Astrocyte (in vitro differentiated cells and primary cell): ENCODE data around the gene MYO1G. TPM values are rescaled to one million over a fixed set of nuclear protein-coding genes. Genes with fewer than 3 reads are reported as not detected.

Source experiments
- DNase-seq: peaks from one replicate; pipeline ENCODE4 v3.0.0-alpha.2; 2010; ENCODE audit warnings: low read depth
- FAIRE-seq: peaks from 2 replicates; lab custom pipeline; 2011; peaks lifted over from hg19 to GRCh38; lab: Jason Lieb, UNC
- H2AFZ ChIP-seq: 2 replicates; pipeline ENCODE4 v1.6.0; 2012; ENCODE audit warnings: low read depth, low read length, inconsistent platforms
- H3K27ac ChIP-seq: 2 replicates; pipeline ENCODE4 v1.5.1; 2011; ENCODE audit warnings: low read depth, low read length, inconsistent platforms
- H3K27me3 ChIP-seq: 2 replicates; pipeline ENCODE4 v1.6.0; 2011; ENCODE audit warnings: low read length, inconsistent platforms; ENCODE audit not compliant: insufficient read depth
- H3K36me3 ChIP-seq: 2 replicates; pipeline ENCODE4 v1.5.1; 2011; ENCODE audit warnings: low read length, inconsistent platforms; ENCODE audit not compliant: insufficient read depth
- H3K4me1 ChIP-seq: 2 replicates; pipeline ENCODE4 v1.5.1; 2011; ENCODE audit warnings: low read length, inconsistent platforms; ENCODE audit not compliant: insufficient read depth
- H3K4me2 ChIP-seq: 2 replicates; pipeline ENCODE4 v1.6.0; 2012; ENCODE audit warnings: low read length, inconsistent platforms
- H3K4me3 ChIP-seq: 2 replicates; pipeline ENCODE4 v1.5.1; 2011; ENCODE audit warnings: low read depth, mild to moderate bottlenecking, low read length, inconsistent platforms; ENCODE audit not compliant: insufficient read depth
- H3K79me2 ChIP-seq: 2 replicates; pipeline ENCODE4 v1.6.0; 2012; ENCODE audit warnings: mild to moderate bottlenecking, low read length, inconsistent platforms; ENCODE audit not compliant: insufficient read depth
- H3K9ac ChIP-seq: 2 replicates; pipeline ENCODE4 v1.6.0; 2012; ENCODE audit warnings: mild to moderate bottlenecking, low read length, inconsistent platforms
- H3K9me3 ChIP-seq: 2 replicates; pipeline ENCODE4 v1.5.1; 2012; ENCODE audit warnings: low read depth, mild to moderate bottlenecking, low read length, inconsistent platforms; ENCODE audit not compliant: insufficient read depth
- H4K20me1 ChIP-seq: 2 replicates; pipeline ENCODE4 v1.6.0; 2012; ENCODE audit warnings: low read length, inconsistent platforms; ENCODE audit not compliant: insufficient read depth
- H3K27ac Mint-ChIP-seq: one replicate; pipeline ENCODE4 v1.8.0; 2021; ENCODE audit warnings: mild to moderate bottlenecking, mixed read lengths; ENCODE audit not compliant: unreplicated experiment
- H3K27me3 Mint-ChIP-seq: one replicate; pipeline ENCODE4 v1.8.0; 2021; ENCODE audit warnings: low read depth, mixed read lengths; ENCODE audit not compliant: unreplicated experiment
- H3K36me3 Mint-ChIP-seq: one replicate; pipeline ENCODE4 v1.8.0; 2021; ENCODE audit warnings: low read depth, mixed read lengths; ENCODE audit not compliant: unreplicated experiment
- H3K4me1 Mint-ChIP-seq: one replicate; pipeline ENCODE4 v1.8.0; 2021; ENCODE audit warnings: low read depth, mixed read lengths; ENCODE audit not compliant: unreplicated experiment
- H3K4me3 Mint-ChIP-seq: one replicate; pipeline ENCODE4 v1.8.0; 2021; ENCODE audit warnings: mild to moderate bottlenecking, moderate library complexity, mixed read lengths; ENCODE audit not compliant: unreplicated experiment
- H3K9me3 Mint-ChIP-seq: one replicate; pipeline ENCODE4 v1.8.0; 2021; ENCODE audit warnings: mild to moderate bottlenecking, mixed read lengths; ENCODE audit not compliant: unreplicated experiment
- EZH2 ChIP-seq: IDR thresholded peaks from 2 replicates; pipeline ENCODE4 v1.6.1; 2012; ENCODE audit warnings: mild to moderate bottlenecking, low read length, inconsistent platforms; ENCODE audit not compliant: insufficient read depth
- total RNA-seq: library from RNA; stranded (reverse); gene quantifications from 2 replicates; pipeline ENCODE4 v1.2.1, GENCODE V29; 2021
- TF ChIP-seq, protein P1 (sequence below): IDR thresholded peaks from 2 replicates; pipeline ENCODE4 v1.5.1; 2011; ENCODE audit warnings: low read depth, mild to moderate bottlenecking, inconsistent platforms, low read length, moderate library complexity; ENCODE audit not compliant: insufficient read depth

The MYO1G gene
- total RNA-seq, 1 donor from 2014 or later = 0.11 TPM

DNA sequence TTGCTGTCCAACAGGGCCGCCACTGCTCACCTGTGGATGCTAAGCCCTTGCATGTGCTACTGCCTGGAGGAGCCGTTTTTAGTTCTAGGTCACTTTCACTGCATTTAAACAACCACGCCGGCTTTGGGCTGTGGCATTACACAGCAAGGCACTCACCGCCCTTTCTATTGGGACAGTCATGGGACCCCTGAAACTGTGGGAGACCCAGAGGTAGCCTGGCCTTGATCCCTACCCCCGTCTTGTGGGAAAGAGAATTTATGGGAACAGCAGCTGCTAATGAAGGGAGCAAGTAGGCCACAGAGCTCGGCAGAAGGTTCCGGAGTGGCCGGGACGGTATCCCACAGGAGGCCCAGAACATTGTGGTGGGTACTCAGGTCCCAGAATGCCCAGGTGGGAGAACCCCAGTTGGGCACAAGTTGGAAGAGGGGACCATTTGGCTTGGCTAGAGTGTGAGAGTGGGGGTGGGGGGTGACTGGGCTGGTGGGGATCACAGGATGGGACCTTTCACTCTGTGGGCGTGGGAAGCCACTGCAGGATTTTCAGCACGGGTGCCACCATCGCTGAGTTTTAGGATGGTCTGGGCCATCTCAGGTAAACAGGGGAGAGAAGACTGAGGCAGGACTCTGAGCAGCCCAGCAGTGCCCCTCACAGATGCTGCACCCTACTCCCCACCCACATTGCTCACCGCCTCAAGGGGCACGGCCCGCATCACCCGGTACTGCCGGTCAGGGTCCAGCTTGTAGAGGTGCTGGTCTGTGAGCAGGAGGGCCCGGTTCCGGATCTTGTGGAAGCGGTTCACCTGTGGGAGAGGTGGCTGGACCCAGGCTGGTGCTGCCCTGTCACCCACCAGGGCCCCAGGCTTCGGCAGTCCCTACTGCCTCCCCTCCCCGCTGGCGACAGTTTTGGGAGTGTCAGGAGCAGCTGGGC lies 15.2 kb downstream of the MYO1G start:
- Histone ChIP-seq H3K4me1 (peaks cover 6% of the 10 kb centered on the region), H3K9me3 (no peaks in the 10 kb centered on the region), H3K27me3 (no peaks in the 10 kb centered on the region), H3K9ac (no peak overlapping the region), H3K79me2 (no peaks in the 10 kb centered on the region), H3K36me3 (no peaks in the 10 kb centered on the region), H3K4me3 (no peak overlapping the region), H2AFZ (peak overlapping the region; percentile 92), H4K20me1 (no peaks in the 10 kb centered on the region), H3K27ac (no peak overlapping the region), H3K4me2 (peak overlapping the region; percentile 85)
- Mint-ChIP-seq H3K9me3 (no peaks in the 10 kb centered on the region), H3K4me1 (no peaks in the 10 kb centered on the region), H3K4me3 (no peak overlapping the region), H3K27me3 (peaks cover 34% of the 10 kb centered on the region), H3K36me3 (no peaks in the 10 kb centered on the region), H3K27ac (no peak overlapping the region)
- FAIRE-seq (no peak), DNase-seq (no peak)
- TF ChIP-seq, protein P1, sequence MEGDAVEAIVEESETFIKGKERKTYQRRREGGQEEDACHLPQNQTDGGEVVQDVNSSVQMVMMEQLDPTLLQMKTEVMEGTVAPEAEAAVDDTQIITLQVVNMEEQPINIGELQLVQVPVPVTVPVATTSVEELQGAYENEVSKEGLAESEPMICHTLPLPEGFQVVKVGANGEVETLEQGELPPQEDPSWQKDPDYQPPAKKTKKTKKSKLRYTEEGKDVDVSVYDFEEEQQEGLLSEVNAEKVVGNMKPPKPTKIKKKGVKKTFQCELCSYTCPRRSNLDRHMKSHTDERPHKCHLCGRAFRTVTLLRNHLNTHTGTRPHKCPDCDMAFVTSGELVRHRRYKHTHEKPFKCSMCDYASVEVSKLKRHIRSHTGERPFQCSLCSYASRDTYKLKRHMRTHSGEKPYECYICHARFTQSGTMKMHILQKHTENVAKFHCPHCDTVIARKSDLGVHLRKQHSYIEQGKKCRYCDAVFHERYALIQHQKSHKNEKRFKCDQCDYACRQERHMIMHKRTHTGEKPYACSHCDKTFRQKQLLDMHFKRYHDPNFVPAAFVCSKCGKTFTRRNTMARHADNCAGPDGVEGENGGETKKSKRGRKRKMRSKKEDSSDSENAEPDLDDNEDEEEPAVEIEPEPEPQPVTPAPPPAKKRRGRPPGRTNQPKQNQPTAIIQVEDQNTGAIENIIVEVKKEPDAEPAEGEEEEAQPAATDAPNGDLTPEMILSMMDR = no peak
- TF ChIP-seq EZH2 = no peak

DNA sequence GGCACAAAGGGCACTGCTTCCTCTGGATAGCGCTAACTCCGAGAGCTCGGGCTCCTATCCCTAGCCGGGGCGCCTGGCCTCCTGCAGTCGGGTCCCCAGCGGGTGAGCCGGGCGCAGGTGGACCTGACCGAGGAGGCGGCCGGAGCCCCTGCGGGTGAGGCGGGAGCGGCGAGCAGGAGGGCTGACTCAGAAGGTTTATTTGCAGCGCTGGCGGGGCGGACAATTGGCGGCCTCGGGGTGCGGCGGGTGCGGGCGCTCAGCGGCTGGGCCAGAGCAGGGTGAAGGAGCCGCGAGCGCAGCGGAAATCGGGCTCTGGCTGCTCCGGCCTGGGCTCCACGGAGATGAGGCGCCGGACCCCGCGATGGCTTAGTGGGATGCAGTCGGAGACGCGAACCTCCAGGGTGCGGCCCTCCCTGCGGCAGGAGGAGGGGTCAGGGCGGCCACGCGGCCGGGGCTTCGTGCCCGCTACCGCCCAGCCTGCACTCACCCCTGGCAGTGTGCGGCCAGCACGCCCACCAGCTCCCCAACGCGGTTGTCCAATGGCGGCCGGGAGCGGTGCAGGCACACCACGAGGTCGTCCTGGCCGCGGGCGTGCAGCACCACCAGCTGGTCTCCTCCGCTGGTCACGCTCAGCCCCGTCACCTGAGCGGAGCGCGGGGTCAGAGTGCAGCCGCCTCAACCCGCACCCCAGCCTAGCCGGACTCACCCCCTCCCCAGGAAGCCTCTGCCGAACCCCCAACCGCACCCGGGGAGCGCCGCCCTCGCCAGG lies 16.1 kb downstream of the MYO1G start:
- H3K4me2 ChIP-seq = peak overlapping the region; percentile 85

More for the DNA sequence above, 16.1 kb downstream of the MYO1G start:
- Histone ChIP-seq H2AFZ (peak overlapping the region; percentile 92), H3K9ac (peak overlapping the region; percentile 27), H3K9me3 (no peaks in the 10 kb centered on the region), H3K27ac (no peak overlapping the region), H3K4me1 (peaks cover 6% of the 10 kb centered on the region), H3K4me3 (peak overlapping the region; percentile 28), H3K36me3 (no peaks in the 10 kb centered on the region), H3K79me2 (no peaks in the 10 kb centered on the region), H3K27me3 (no peaks in the 10 kb centered on the region), H4K20me1 (no peaks in the 10 kb centered on the region)
- H3K9me3 Mint-ChIP-seq = no peaks in the 10 kb centered on the region
- no peaks in the 10 kb centered on the region for H3K4me1 Mint-ChIP-seq
- DNase-seq = peak; percentile 19
- no peak overlapping the region for H3K27ac Mint-ChIP-seq
- H3K4me3 Mint-ChIP-seq = no peak overlapping the region
- no peak for FAIRE-seq
- H3K36me3 Mint-ChIP-seq = no peaks in the 10 kb centered on the region
- peaks cover 35% of the 10 kb centered on the region for H3K27me3 Mint-ChIP-seq
- TF ChIP-seq, protein P1 = no peak
- peak; percentile 76 for TF ChIP-seq EZH2
